A549 (cell line): Measurements from ENCODE around the gene KCP. TPM values are rescaled to one million over a fixed set of nuclear protein-coding genes. Genes with fewer than 3 reads are reported as not detected.

Source experiments
- ATAC-seq, 2 experiments: fragments of 200-7000 bp in 1 of 2; fragments of >200 bp in 1 of 2; cut with Nextera tagmentation in 1 of 2; cut with Tn5 transposase in 1 of 2; 3 replicates each; pipeline versions ENCODE4 v1.8.0 to v1.9.1; 2018 to 2020; ENCODE audit warnings: mild to moderate bottlenecking in 1 of 2, moderate library complexity in 1 of 2
- CTCF ChIA-PET: fragments of 300-600 bp; sonication (Branson Sonifier 250); formaldehyde crosslinking; extraction: SDS; loops from one replicate; lab custom pipeline; 2021; ENCODE audit warnings: antibody characterized with exemption, inconsistent platforms; lab: Yijun Ruan, JAX
- POLR2A ChIA-PET: fragments of 350-600 bp; formaldehyde crosslinking; extraction: SDS; loops from one replicate; lab custom pipeline; 2021; ENCODE audit warnings: antibody characterized with exemption, inconsistent platforms; lab: Yijun Ruan, JAX
- DNase-seq, 2 experiments: peaks; one replicate each; pipeline versions ENCODE4 v3.0.0 to v3.0.0-alpha.2; 2011 to 2016; ENCODE audit warnings: low read depth in 1 of 2, low spot score in 1 of 2
- FAIRE-seq: peaks from 2 replicates; lab custom pipeline; 2011; peaks lifted over from hg19 to GRCh38; lab: Jason Lieb, UNC
- H3K27ac ChIP-seq, 2 experiments: fragments of >200 bp; sonication (Bioruptor Twin); formaldehyde crosslinking; 3 replicates each; pipeline ENCODE4 v1.5.1; 2016 to 2017
- H3K4me1 ChIP-seq: fragments of >200 bp; sonication (Bioruptor Twin); formaldehyde crosslinking; 3 replicates; pipeline ENCODE4 v1.6.1; 2016
- H3K4me2 ChIP-seq: fragments of >200 bp; sonication (Bioruptor Twin); formaldehyde crosslinking; 3 replicates; pipeline ENCODE4 v1.6.1; 2016
- H3K4me3 ChIP-seq: fragments of >200 bp; sonication (Bioruptor Twin); formaldehyde crosslinking; 3 replicates; pipeline ENCODE4 v1.5.1; 2016
- H3K9me3 ChIP-seq: fragments of >200 bp; sonication (Bioruptor Twin); formaldehyde crosslinking; 3 replicates; pipeline ENCODE4 v1.6.1; 2016
- BHLHE40 ChIP-seq: IDR thresholded peaks from 2 replicates; pipeline ENCODE4 v1.6.1; 2012; ENCODE audit warnings: low read depth, low read length, inconsistent platforms
- CHD2 ChIP-seq: fragments of 150-350 bp; IDR thresholded peaks from 2 replicates; pipeline ENCODE4 v1.6.1; 2014; ENCODE audit warnings: low read length; ENCODE audit not compliant: partially characterized antibody
- EP300 ChIP-seq, 2 experiments: fragments of >200 bp; sonication (Bioruptor Twin); formaldehyde crosslinking; IDR thresholded peaks; 2 replicates in 1 of 2; 3 replicates in 1 of 2; pipeline ENCODE4 v1.6.1; 2016 to 2017
- FOXS1 ChIP-seq: fragments of 250-450 bp; sonication (Bioruptor Pico); IDR thresholded peaks from 2 replicates; pipeline ENCODE4 v1.5.0; 2020; ENCODE audit warnings: mild to moderate bottlenecking, moderate library complexity
- GATA3 ChIP-seq: IDR thresholded peaks from 2 replicates; pipeline ENCODE4 v1.6.1; 2012; ENCODE audit warnings: borderline replicate concordance
- HDAC2 ChIP-seq: fragments of 200-600 bp; sonication (generic); IDR thresholded peaks from 2 replicates; pipeline ENCODE4 v1.6.1; 2016
- HEYL ChIP-seq: fragments of 250-450 bp; sonication (Bioruptor Pico); IDR thresholded peaks from 2 replicates; pipeline ENCODE4 v1.8.0; 2021; ENCODE audit warnings: mild to moderate bottlenecking, moderate library complexity
- HOXB13 ChIP-seq: fragments of 250-450 bp; sonication (Bioruptor Pico); IDR thresholded peaks from 2 replicates; pipeline ENCODE4 v1.5.0; 2020; ENCODE audit warnings: low read depth, mild to moderate bottlenecking, moderate library complexity
- HOXB5 ChIP-seq: fragments of 250-450 bp; sonication (Bioruptor Pico); IDR thresholded peaks from 2 replicates; pipeline ENCODE4 v1.5.0; 2020; ENCODE audit warnings: mild to moderate bottlenecking, moderate library complexity
- KDM1A ChIP-seq: fragments of 200-600 bp; sonication (generic); IDR thresholded peaks from 2 replicates; pipeline ENCODE4 v1.6.1; 2016; ENCODE audit warnings: low read depth, mild to moderate bottlenecking
- KDM5A ChIP-seq: fragments of 200-600 bp; sonication (generic); IDR thresholded peaks from 2 replicates; pipeline ENCODE4 v1.6.1; 2016; ENCODE audit warnings: antibody characterized with exemption, mild to moderate bottlenecking
- MAFK ChIP-seq: fragments of 450-650 bp; IDR thresholded peaks from 2 replicates; pipeline ENCODE4 v1.6.1; 2014; ENCODE audit not compliant: partially characterized antibody
- NPAS2 ChIP-seq: fragments of 250-450 bp; sonication (Bioruptor Pico); IDR thresholded peaks from 2 replicates; pipeline ENCODE4 v1.8.0; 2022; ENCODE audit warnings: mild to moderate bottlenecking, moderate library complexity, borderline replicate concordance
- POLR2AphosphoS2 ChIP-seq: conservative IDR thresholded peaks from 2 replicates; pipeline ENCODE4 v1.6.1; 2012; ENCODE audit warnings: low read length, improper control_type of control experiment, inconsistent platforms
- ZNF302 ChIP-seq: fragments of 250-450 bp; sonication (Bioruptor Pico); IDR thresholded peaks from 2 replicates; pipeline ENCODE4 v1.9.0; 2021; ENCODE audit warnings: inconsistent platforms, mild to moderate bottlenecking, moderate library complexity
- WGBS: methylation state at CpG from one replicate; pipeline ENCODE4 v1.1.6; 2017; ENCODE audit errors: missing lambda C conversion rate; 5-methylcytosine and 5-hydroxymethylcytosine counted together
- polyA minus RNA-seq: library from RNA; depleted of rRNA, polyadenylated mRNA; stranded (reverse); fragments of >200 nt; gene quantifications from 2 replicates; pipeline ENCODE4 v1.2.3, GENCODE V29; 2011; rRNA and poly(A)+ RNA removed
- polyA plus RNA-seq, 4 experiments: library from polyadenylated mRNA; depleted of rRNA in 3 of 4; stranded (reverse); fragments of >200 nt; fragmentation: RNase III in 1 of 4; extraction: RNeasy Plus Mini Kit Qiagen cat#74134 plus additional on column Dnase treatment in 1 of 4; gene quantifications; 2 replicates in 3 of 4; 3 replicates in 1 of 4; pipeline ENCODE4 v1.2.3, GENCODE V29; 2011 to 2017
- TF ChIP-seq, protein P1 (sequence below): fragments of >200 bp; sonication (Bioruptor Twin); formaldehyde crosslinking; IDR thresholded peaks from 3 replicates; pipeline ENCODE4 v1.6.1; 2016
- TF ChIP-seq, protein P2 (sequence below): fragments of 250-450 bp; sonication (Bioruptor Pico); IDR thresholded peaks from 2 replicates; pipeline ENCODE4 v1.5.0; 2021; ENCODE audit warnings: mild to moderate bottlenecking, moderate library complexity, borderline replicate concordance
- TF ChIP-seq, protein P3 (sequence below): fragments of 450-650 bp; IDR thresholded peaks from 2 replicates; pipeline ENCODE4 v1.6.1; 2014; ENCODE audit warnings: antibody characterized with exemption
- TF ChIP-seq, protein P4 (sequence below): fragments of 200-600 bp; sonication (generic); IDR thresholded peaks from 2 replicates; pipeline ENCODE4 v1.6.1; 2016; ENCODE audit warnings: antibody characterized with exemption, mild to moderate bottlenecking, moderate library complexity

The KCP gene
- polyA plus RNA-seq (2011; rRNA removed) (0.05 TPM in 1 of 2 replicates, not detected in the other), polyA plus RNA-seq (2017; fragmentation: RNase III; extraction: RNeasy Plus Mini Kit Qiagen cat#74134 plus additional on column Dnase treatment) (0.07 to 0.18 TPM (median 0.14 TPM) in 3 replicates), polyA minus RNA-seq (not detected in 2 replicates)
- polyA plus RNA-seq (2012; cell fraction: cytosol; rRNA removed) = 0.03 and 0.06 TPM in 2 replicates
- polyA plus RNA-seq (2012; cell fraction: nucleus; rRNA removed) = 0.15 and 0.31 TPM in 2 replicates

DNA sequence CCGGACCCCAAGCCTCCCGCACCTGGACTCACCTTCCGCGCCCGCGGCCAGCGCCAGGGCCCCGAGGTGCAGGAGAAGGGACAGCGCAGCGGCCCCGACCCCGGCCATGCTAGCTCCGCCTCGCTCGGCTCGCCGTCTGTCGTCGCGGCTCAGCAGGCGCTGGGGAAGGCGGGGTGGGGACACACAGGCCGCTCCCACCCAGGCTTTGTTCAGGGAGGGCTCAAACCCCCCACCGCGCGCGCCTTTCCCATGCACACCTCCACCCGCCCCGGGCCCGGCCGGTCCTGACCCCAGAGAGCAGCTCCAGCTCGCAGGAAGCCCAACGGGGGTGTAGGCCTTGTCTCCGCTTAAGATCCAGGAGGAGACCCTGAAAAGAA is at the start of gene KCP:
TSS of gene KCP (minus strand) at position 141 of the 377 bp plus-strand sequence. CDS start at position 108, 33 bp downstream.
- FAIRE-seq = no peak
- no peak for TF ChIP-seq FOXS1 (CRISPR knock-in tag)
- no peak for TF ChIP-seq KDM1A
- TF ChIP-seq HEYL = no peak
- TF ChIP-seq MAFK = no peak
- TF ChIP-seq, protein P1, sequence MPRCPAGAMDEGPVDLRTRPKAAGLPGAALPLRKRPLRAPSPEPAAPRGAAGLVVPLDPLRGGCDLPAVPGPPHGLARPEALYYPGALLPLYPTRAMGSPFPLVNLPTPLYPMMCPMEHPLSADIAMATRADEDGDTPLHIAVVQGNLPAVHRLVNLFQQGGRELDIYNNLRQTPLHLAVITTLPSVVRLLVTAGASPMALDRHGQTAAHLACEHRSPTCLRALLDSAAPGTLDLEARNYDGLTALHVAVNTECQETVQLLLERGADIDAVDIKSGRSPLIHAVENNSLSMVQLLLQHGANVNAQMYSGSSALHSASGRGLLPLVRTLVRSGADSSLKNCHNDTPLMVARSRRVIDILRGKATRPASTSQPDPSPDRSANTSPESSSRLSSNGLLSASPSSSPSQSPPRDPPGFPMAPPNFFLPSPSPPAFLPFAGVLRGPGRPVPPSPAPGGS = no peak
- no peak for TF ChIP-seq NPAS2 (CRISPR knock-in tag)
- no peak for TF ChIP-seq CHD2
- CTCF ChIA-PET = interaction anchor here (4.6 kb wide), 1 partner anchor 181 kb away, joined by 27 read pairs; no protein-coding TSS in a partner anchor
- no peak for ATAC-seq
- Histone ChIP-seq H3K27ac (no peak within 1 kb of the TSS), H3K4me1 (no peaks in the 10 kb centered on the region), H3K4me3 (no peak within 1 kb of the TSS), H3K9me3 (no peaks in the 10 kb centered on the region), H3K4me2 (peak within 1 kb of the TSS; percentile 38; the same call in 2 of the 3 replicates)
- no peak for DNase-seq
- 91% methylated on average over 24 of the region's 34 CpGs for whole genome bisulfite sequencing
- POLR2A ChIA-PET = no interaction called here

DNA sequence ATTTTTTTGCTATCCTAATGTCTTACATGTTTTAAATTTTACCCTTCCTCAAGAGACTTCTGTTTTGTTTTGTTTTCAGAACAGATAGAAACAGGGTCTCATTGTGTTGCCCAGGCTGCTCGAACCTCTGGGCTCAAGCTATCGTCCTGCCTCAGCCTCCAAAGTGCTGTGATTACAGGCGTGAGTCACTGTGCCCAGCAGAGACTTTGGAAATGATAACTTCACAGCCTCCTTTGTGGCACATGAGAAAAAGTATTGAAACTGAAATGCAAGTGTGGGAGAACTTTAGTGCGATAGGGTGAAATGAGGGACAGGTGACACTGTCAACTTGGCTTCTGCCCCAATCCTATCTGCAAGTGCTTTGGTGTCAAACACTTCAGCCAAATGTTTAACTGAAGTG is 48.8 kb upstream of the KCP start:
- Histone ChIP-seq H3K9me3 (no peaks in the 10 kb centered on the region), H3K4me3 (no peak overlapping the region), H3K4me2 (no peak overlapping the region), H3K27ac (no peak overlapping the region), H3K4me1 (no peaks in the 10 kb centered on the region)
- ChIA-PET CTCF (interaction anchor here (1.6 kb wide), 1 partner anchor 13 kb away, joined by 6 read pairs; no protein-coding TSS in a partner anchor), POLR2A (no interaction called here)
- FAIRE-seq = no peak
- DNase-seq = no peak
- TF ChIP-seq GATA3 (no peak), HDAC2 (no peak), HOXB5 (CRISPR knock-in tag) (no peak), POLR2AphosphoS2 (no peak), HOXB13 (CRISPR knock-in tag) (no peak), BHLHE40 (no peak), KDM5A (no peak), ZNF302 (CRISPR knock-in tag) (no peak), HEYL (no peak), EP300 (IDR thresholded peaks at IDR 0.05) (no peak)
- TF ChIP-seq, protein P2, sequence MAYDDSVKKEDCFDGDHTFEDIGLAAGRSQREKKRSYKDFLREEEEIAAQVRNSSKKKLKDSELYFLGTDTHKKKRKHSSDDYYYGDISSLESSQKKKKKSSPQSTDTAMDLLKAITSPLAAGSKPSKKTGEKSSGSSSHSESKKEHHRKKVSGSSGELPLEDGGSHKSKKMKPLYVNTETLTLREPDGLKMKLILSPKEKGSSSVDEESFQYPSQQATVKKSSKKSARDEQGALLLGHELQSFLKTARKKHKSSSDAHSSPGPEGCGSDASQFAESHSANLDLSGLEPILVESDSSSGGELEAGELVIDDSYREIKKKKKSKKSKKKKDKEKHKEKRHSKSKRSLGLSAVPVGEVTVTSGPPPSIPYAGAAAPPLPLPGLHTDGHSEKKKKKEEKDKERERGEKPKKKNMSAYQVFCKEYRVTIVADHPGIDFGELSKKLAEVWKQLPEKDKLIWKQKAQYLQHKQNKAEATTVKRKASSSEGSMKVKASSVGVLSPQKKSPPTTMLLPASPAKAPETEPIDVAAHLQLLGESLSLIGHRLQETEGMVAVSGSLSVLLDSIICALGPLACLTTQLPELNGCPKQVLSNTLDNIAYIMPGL = no peak
- TF ChIP-seq, protein P3, sequence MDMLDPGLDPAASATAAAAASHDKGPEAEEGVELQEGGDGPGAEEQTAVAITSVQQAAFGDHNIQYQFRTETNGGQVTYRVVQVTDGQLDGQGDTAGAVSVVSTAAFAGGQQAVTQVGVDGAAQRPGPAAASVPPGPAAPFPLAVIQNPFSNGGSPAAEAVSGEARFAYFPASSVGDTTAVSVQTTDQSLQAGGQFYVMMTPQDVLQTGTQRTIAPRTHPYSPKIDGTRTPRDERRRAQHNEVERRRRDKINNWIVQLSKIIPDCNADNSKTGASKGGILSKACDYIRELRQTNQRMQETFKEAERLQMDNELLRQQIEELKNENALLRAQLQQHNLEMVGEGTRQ = no peak
- TF ChIP-seq, protein P4, sequence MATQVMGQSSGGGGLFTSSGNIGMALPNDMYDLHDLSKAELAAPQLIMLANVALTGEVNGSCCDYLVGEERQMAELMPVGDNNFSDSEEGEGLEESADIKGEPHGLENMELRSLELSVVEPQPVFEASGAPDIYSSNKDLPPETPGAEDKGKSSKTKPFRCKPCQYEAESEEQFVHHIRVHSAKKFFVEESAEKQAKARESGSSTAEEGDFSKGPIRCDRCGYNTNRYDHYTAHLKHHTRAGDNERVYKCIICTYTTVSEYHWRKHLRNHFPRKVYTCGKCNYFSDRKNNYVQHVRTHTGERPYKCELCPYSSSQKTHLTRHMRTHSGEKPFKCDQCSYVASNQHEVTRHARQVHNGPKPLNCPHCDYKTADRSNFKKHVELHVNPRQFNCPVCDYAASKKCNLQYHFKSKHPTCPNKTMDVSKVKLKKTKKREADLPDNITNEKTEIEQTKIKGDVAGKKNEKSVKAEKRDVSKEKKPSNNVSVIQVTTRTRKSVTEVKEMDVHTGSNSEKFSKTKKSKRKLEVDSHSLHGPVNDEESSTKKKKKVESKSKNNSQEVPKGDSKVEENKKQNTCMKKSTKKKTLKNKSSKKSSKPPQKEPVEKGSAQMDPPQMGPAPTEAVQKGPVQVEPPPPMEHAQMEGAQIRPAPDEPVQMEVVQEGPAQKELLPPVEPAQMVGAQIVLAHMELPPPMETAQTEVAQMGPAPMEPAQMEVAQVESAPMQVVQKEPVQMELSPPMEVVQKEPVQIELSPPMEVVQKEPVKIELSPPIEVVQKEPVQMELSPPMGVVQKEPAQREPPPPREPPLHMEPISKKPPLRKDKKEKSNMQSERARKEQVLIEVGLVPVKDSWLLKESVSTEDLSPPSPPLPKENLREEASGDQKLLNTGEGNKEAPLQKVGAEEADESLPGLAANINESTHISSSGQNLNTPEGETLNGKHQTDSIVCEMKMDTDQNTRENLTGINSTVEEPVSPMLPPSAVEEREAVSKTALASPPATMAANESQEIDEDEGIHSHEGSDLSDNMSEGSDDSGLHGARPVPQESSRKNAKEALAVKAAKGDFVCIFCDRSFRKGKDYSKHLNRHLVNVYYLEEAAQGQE = no peak
- 99% methylated on average over 4 of the region's 4 CpGs for WGBS
- ATAC-seq = no peak
